ENCODE data around the gene MRPS18A. TPM values are rescaled to one million over a fixed set of nuclear protein-coding genes. Genes with fewer than 3 reads are reported as not detected.

Gene MRPS18A
- total RNA-seq, 1 donor from 2014 or later = 56.4 TPM

DNA sequence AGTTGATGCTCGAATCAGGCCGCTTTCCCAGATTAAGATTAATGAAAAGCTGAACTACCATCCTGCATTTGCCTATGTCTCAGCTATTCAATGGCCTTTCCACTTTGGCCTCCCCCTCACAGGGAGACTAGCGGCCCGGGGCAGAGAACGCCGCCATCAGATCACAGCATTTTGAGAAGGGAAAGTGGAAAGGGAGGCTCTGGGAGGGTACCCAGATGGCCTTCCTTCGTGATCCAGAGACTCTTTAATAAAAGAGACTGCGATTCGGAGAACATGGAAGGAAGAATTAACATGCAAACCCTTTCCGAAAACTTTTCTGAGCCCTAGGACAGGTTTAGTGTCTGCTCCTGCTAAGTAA is 533 bp downstream of the MRPS18A start:
- peak overlapping the region; percentile 75 for H3K4me3 ChIP-seq (ENCODE audit: low read depth, low read length)
- TF ChIP-seq, protein P1, sequence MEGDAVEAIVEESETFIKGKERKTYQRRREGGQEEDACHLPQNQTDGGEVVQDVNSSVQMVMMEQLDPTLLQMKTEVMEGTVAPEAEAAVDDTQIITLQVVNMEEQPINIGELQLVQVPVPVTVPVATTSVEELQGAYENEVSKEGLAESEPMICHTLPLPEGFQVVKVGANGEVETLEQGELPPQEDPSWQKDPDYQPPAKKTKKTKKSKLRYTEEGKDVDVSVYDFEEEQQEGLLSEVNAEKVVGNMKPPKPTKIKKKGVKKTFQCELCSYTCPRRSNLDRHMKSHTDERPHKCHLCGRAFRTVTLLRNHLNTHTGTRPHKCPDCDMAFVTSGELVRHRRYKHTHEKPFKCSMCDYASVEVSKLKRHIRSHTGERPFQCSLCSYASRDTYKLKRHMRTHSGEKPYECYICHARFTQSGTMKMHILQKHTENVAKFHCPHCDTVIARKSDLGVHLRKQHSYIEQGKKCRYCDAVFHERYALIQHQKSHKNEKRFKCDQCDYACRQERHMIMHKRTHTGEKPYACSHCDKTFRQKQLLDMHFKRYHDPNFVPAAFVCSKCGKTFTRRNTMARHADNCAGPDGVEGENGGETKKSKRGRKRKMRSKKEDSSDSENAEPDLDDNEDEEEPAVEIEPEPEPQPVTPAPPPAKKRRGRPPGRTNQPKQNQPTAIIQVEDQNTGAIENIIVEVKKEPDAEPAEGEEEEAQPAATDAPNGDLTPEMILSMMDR (conservative IDR thresholded peaks at IDR 0.05; ENCODE audit: low read depth, low read length) = no peak

DNA sequence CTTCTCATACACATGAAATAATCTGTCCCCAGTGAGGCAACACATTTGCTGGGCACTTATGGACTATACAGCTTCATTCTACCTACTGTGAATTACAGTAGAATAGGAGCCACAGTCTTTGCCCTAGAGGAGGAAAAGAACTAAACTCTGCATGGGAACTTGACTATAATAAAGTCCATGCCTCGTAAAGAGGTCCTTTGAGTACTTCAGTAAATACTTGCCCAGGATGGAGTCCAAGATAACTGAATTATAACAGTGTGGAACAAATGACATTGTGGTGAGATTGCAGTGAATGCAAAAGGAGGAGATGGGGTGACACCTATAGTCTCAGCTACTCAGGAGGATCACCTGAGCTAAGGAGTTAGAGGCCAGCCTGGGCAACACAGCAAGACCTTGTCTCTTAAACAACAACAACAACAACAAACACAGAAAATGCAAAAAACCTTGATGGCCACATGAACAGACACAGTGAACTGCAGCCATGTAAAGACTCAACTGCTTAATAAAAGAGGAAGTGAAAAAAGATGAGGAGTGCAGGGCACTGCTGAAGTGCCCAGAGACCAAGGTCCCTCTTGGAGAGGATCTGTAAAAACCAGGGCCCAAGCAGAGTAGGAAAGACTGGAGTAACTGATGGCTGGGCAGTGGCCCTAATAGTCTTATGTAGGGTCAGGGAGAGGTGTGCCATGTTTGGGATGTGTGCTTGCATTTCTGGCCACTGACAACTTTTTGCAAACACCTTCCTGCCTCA is 3.7 kb downstream of the MRPS18A start:
- no peak overlapping the region for H3K4me3 ChIP-seq (ENCODE audit: low read depth, low read length)
- no peak for DNase-seq (ENCODE audit: low read depth)
- TF ChIP-seq, protein P1 (conservative IDR thresholded peaks at IDR 0.05; ENCODE audit: low read depth, low read length) = no peak

More for the DNA sequence above, 533 bp downstream of the MRPS18A start:
- no peak for DNase-seq (ENCODE audit: low read depth)

DNA sequence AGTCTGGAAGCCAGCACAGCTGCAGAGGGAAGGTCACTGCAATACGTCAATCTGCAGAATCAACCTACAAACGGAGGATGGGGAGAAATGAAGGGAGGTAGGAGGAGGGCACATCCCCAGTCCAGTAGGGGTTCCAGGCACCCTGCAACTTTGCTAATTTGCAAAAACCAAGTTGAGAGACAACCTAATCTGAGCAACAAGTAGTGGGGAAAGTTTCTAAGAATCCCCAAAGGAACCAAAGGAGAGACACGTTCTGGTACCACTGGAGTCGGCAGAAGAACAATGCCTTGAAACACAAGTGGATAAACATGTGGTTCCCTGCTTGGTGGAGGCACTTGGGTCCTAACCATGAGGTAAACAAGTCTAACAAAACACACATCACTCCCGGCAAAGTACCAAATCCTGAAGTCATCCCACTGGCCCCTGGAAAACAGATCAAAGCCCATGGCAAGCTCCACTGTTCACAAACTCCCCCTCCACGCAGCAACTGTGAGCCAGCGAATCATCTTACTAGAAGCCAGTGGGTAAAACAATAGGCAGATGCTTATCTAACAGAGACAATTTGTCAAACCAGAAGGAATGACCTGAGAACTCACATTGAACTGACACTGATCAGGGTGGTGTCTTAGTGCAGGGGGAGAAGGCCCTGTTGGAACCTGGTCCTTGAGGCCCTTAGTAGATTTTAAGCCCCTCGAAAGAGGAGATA is 4.7 kb downstream of the MRPS18A start:
- TF ChIP-seq, protein P1 (conservative IDR thresholded peaks at IDR 0.05; ENCODE audit: low read depth, low read length) = no peak
- DNase-seq (ENCODE audit: low read depth) = no peak
- H3K4me3 ChIP-seq (ENCODE audit: low read depth, low read length) = no peak overlapping the region

DNA sequence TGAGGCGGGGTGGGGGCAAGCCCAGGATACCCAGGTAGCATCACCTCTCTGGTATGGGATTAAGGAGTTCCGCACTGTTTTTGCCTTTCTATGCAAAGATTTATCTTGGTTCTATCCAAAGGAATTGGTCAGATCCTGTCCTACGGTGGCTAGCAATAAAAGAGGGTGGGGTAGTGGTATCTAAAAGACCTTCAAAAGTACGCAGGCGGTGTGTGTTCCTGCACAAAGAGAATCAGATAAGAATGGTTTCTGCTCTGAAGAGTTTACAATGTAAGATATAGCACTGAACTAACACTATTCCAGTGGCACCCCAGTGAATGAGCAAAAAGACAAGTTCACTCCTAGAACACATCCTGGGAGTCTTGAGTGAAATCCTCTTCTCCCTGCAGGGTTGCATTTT is 6.3 kb downstream of the MRPS18A start:
- no peak overlapping the region for H3K4me3 ChIP-seq (ENCODE audit: low read depth, low read length)

DNA sequence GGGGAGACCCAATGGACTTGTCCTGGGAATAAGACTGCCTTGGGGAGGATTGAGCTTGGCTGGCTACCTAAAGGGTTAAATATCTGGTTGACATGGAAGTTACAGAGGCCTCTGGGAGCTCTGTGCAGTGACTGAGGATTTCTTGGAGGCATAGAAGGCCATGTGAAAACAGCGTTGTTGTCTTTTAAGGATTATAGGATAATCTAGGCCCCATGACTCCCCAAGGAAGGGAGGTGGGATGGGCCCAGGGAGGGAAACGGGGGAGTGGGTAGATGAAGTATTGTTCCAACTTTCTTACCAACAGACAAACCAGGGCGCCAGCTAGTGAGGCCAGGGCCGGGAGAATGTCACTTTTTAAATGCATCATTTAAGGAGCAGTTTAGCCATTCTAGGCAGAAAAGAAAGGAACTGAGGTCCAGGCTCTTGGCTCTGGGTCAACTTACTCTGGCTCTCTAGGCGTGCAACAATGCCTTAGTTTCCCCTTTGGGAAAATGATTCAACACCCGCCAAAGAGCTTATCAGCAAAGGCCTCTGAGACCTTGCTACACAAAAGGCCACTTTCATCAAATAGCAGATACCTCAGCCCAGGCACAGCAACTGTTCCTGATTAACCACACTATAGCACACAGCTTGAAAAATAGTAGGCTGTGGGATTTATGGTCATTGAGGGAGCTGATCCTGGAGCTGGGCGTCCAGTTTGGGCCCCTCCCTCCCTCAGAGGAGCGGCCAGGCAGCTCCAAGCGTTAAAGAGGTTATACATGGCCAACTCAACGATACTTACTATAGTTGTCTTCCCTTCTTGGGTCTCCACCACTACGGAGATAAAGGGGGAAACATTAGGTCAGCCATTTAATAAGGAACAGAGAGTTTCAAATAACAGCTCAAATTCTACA is 7.0 kb downstream of the MRPS18A start:
- no peak for DNase-seq (ENCODE audit: low read depth)
- H3K4me3 ChIP-seq (ENCODE audit: low read depth, low read length) = no peak overlapping the region
- TF ChIP-seq, protein P1 (conservative IDR thresholded peaks at IDR 0.05; ENCODE audit: low read depth, low read length) = no peak

More for the DNA sequence above, 6.3 kb downstream of the MRPS18A start:
- DNase-seq (ENCODE audit: low read depth) = no peak
- TF ChIP-seq, protein P1 (conservative IDR thresholded peaks at IDR 0.05; ENCODE audit: low read depth, low read length) = no peak

DNA sequence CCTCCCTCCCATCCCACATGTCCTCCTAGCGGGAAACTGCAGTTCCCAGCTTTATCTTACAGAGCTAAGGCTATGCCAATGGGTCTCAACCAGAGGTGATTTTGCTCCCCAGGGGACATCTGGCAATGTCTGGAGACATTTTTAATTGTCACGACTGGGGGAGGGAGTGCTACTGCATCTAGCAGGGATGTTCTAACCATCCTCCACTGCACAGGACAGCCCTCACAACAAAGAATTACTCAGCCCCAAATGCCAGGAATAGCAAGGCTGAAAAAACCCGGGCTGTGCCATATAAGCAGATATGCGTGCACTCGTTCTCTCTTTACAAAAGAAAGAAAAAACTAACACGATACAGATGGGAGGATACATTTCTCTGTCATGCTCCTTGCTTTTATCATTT is 8.5 kb downstream of the MRPS18A start:
- no peak for DNase-seq (ENCODE audit: low read depth)
- TF ChIP-seq, protein P1 (conservative IDR thresholded peaks at IDR 0.05; ENCODE audit: low read depth, low read length) = no peak
- no peak overlapping the region for H3K4me3 ChIP-seq (ENCODE audit: low read depth, low read length)
